ENCODE data around the gene KCNK18. TPM values are rescaled to one million over a fixed set of nuclear protein-coding genes. Genes with fewer than 3 reads are reported as not detected.

The KCNK18 gene
- total and polyA plus RNA-seq, 2 experiments from 2014 or later = not detected

DNA sequence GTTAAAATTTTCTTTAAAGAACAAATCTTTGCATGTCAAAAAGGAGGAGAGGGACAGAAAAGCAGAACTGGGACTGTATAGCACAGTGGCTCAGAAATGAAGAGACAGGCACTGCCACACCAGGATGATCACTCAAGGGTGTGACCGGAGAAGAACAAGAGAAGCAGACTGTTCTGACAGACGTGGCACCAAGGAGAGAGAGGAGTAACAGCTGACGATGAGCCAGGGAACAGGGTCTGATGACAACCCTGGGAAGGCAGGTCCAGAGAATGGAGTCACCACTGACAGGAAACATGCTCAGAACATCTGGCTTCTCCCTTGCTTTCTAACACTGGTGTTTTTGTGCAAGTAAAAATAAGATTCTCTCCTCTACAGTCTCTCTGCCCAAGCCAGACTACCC, 44.6 kb upstream of the KCNK18 start:
- Histone ChIP-seq H3K79me2 (replicated peaks; ENCODE audit: insufficient read depth) (no peaks in the 10 kb centered on the region), H2AFZ (no peak overlapping the region), H3F3A (replicated peaks; ENCODE audit: low read depth) (no peaks in the 10 kb centered on the region), H3K27me3 (ENCODE audit: insufficient read depth) (peaks cover 97% of the 10 kb centered on the region), H3K27ac (ENCODE audit: low read depth) (no peak overlapping the region), H3K36me3 (ENCODE audit: insufficient read depth) (no peaks in the 10 kb centered on the region), H4K20me1 (replicated peaks; ENCODE audit: insufficient read depth) (no peaks in the 10 kb centered on the region; the same call in 1 of the 2 replicates), H3K4me2 (no peak overlapping the region), H3K4me3 (no peak overlapping the region), H3K4me1 (ENCODE audit: insufficient read depth) (no peaks in the 10 kb centered on the region), H3K9me2 (ENCODE audit: insufficient read depth) (no peaks in the 10 kb centered on the region)
- TF ChIP-seq EZH2 (IDR thresholded peaks at IDR 0.05; ENCODE audit: low read depth, unreplicated experiment) = no peak
- TF ChIP-seq NANOG (IDR thresholded peaks at IDR 0.05; ENCODE audit: borderline replicate concordance) = no peak
- TF ChIP-seq, protein P1, sequence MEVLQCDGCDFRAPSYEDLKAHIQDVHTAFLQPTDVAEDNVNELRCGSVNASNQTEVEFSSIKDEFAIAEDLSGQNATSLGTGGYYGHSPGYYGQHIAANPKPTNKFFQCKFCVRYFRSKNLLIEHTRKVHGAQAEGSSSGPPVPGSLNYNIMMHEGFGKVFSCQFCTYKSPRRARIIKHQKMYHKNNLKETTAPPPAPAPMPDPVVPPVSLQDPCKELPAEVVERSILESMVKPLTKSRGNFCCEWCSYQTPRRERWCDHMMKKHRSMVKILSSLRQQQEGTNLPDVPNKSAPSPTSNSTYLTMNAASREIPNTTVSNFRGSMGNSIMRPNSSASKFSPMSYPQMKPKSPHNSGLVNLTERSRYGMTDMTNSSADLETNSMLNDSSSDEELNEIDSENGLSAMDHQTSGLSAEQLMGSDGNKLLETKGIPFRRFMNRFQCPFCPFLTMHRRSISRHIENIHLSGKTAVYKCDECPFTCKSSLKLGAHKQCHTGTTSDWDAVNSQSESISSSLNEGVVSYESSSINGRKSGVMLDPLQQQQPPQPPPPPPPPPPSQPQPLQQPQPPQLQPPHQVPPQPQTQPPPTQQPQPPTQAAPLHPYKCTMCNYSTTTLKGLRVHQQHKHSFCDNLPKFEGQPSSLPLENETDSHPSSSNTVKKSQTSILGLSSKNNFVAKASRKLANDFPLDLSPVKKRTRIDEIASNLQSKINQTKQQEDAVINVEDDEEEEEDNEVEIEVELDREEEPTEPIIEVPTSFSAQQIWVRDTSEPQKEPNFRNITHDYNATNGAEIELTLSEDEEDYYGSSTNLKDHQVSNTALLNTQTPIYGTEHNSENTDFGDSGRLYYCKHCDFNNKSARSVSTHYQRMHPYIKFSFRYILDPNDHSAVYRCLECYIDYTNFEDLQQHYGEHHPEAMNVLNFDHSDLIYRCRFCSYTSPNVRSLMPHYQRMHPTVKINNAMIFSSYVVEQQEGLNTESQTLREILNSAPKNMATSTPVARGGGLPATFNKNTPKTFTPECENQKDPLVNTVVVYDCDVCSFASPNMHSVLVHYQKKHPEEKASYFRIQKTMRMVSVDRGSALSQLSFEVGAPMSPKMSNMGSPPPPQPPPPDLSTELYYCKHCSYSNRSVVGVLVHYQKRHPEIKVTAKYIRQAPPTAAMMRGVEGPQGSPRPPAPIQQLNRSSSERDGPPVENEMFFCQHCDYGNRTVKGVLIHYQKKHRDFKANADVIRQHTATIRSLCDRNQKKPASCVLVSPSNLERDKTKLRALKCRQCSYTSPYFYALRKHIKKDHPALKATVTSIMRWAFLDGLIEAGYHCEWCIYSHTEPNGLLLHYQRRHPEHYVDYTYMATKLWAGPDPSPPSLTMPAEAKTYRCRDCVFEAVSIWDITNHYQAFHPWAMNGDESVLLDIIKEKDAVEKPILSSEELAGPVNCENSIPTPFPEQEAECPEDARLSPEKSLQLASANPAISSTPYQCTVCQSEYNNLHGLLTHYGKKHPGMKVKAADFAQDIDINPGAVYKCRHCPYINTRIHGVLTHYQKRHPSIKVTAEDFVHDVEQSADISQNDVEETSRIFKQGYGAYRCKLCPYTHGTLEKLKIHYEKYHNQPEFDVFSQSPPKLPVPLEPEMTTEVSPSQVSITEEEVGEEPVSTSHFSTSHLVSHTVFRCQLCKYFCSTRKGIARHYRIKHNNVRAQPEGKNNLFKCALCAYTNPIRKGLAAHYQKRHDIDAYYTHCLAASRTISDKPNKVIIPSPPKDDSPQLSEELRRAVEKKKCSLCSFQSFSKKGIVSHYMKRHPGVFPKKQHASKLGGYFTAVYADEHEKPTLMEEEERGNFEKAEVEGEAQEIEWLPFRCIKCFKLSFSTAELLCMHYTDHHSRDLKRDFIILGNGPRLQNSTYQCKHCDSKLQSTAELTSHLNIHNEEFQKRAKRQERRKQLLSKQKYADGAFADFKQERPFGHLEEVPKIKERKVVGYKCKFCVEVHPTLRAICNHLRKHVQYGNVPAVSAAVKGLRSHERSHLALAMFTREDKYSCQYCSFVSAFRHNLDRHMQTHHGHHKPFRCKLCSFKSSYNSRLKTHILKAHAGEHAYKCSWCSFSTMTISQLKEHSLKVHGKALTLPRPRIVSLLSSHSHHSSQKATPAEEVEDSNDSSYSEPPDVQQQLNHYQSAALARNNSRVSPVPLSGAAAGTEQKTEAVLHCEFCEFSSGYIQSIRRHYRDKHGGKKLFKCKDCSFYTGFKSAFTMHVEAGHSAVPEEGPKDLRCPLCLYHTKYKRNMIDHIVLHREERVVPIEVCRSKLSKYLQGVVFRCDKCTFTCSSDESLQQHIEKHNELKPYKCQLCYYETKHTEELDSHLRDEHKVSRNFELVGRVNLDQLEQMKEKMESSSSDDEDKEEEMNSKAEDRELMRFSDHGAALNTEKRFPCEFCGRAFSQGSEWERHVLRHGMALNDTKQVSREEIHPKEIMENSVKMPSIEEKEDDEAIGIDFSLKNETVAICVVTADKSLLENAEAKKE (CRISPR knock-in tag; IDR thresholded peaks at IDR 0.05) = no peak
- no peak for TF ChIP-seq CREB1 (CRISPR knock-in tag; IDR thresholded peaks at IDR 0.05; ENCODE audit: low read depth)
- no peak for TF ChIP-seq ZNF331 (CRISPR knock-in tag; IDR thresholded peaks at IDR 0.05; ENCODE audit: low read depth)
- Mint-ChIP-seq H3K27ac (no peak overlapping the region), H3K36me3 (ENCODE audit: low read depth) (no peaks in the 10 kb centered on the region), H3K27me3 (ENCODE audit: insufficient read depth, low read depth, poor library complexity) (peaks cover 93% of the 10 kb centered on the region), H3K4me3 (no peak overlapping the region), H3K9me3 (no peaks in the 10 kb centered on the region; the same call in 1 of the 3 replicates), H3K4me1 (peaks cover 2% of the 10 kb centered on the region; the same call in 1 of the 3 replicates)
- no peak for DNase-seq (ENCODE audit: low spot score)
- no peak for ATAC-seq

DNA sequence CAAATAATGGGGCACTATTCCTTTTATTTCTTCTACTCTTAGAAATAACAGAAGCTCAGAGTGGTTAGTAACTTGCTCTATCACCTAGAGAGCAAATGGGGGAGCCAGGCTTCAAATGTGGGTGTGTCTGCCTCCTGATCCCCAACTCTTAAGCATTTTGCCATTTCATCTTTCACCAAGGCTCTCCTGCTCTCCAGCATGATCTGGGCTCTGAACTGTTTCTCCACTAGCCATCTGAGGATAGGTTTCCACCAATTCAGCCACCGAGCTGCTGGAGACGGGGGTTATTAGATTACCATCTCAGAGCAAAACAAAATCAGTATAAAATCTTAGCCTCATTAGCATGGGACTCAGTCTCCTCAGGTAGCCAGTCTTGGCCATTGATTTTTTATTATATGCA, 39.0 kb upstream of the KCNK18 start:
- ATAC-seq (no peak), DNase-seq (ENCODE audit: low spot score) (no peak)
- no peaks in the 10 kb centered on the region for H3K36me3 ChIP-seq (ENCODE audit: insufficient read depth)
- H3K4me3 ChIP-seq = no peak overlapping the region
- H3K9me2 ChIP-seq (ENCODE audit: insufficient read depth) = no peaks in the 10 kb centered on the region
- Mint-ChIP-seq H3K4me1 (peaks cover 43% of the 10 kb centered on the region), H3K36me3 (ENCODE audit: low read depth) (no peaks in the 10 kb centered on the region), H3K4me3 (no peak overlapping the region), H3K9me3 (no peaks in the 10 kb centered on the region; the same call in 2 of the 3 replicates), H3K27me3 (ENCODE audit: insufficient read depth, low read depth, poor library complexity) (peaks cover 96% of the 10 kb centered on the region), H3K27ac (no peak overlapping the region)
- H3K27ac ChIP-seq (ENCODE audit: low read depth) = no peak overlapping the region
- no peaks in the 10 kb centered on the region for H3K79me2 ChIP-seq (replicated peaks; ENCODE audit: insufficient read depth)
- H3K4me2 ChIP-seq = peak overlapping the region; percentile 37
- peaks cover 40% of the 10 kb centered on the region for H3K4me1 ChIP-seq (ENCODE audit: insufficient read depth)
- no peak overlapping the region for H2AFZ ChIP-seq
- no peaks in the 10 kb centered on the region for H3F3A ChIP-seq (replicated peaks; ENCODE audit: low read depth)
- H4K20me1 ChIP-seq (replicated peaks; ENCODE audit: insufficient read depth) = no peaks in the 10 kb centered on the region; the same call in 1 of the 2 replicates
- H3K27me3 ChIP-seq (ENCODE audit: insufficient read depth) = peaks cover 96% of the 10 kb centered on the region
- no peak for TF ChIP-seq EZH2 (IDR thresholded peaks at IDR 0.05; ENCODE audit: low read depth, unreplicated experiment)
- no peak for TF ChIP-seq JUNB (IDR thresholded peaks at IDR 0.05; ENCODE audit: unreplicated experiment)
- TF ChIP-seq CREB1 (CRISPR knock-in tag; IDR thresholded peaks at IDR 0.05; ENCODE audit: low read depth) = no peak
- TF ChIP-seq, protein P2, sequence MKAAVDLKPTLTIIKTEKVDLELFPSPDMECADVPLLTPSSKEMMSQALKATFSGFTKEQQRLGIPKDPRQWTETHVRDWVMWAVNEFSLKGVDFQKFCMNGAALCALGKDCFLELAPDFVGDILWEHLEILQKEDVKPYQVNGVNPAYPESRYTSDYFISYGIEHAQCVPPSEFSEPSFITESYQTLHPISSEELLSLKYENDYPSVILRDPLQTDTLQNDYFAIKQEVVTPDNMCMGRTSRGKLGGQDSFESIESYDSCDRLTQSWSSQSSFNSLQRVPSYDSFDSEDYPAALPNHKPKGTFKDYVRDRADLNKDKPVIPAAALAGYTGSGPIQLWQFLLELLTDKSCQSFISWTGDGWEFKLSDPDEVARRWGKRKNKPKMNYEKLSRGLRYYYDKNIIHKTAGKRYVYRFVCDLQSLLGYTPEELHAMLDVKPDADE (IDR thresholded peaks at IDR 0.05) = no peak
- TF ChIP-seq ZNF331 (CRISPR knock-in tag; IDR thresholded peaks at IDR 0.05; ENCODE audit: low read depth) = no peak
- no peak for TF ChIP-seq NANOG (IDR thresholded peaks at IDR 0.05; ENCODE audit: borderline replicate concordance)
- TF ChIP-seq STAT1 (IDR thresholded peaks at IDR 0.05; ENCODE audit: unreplicated experiment) = no peak
- TF ChIP-seq, protein P3, sequence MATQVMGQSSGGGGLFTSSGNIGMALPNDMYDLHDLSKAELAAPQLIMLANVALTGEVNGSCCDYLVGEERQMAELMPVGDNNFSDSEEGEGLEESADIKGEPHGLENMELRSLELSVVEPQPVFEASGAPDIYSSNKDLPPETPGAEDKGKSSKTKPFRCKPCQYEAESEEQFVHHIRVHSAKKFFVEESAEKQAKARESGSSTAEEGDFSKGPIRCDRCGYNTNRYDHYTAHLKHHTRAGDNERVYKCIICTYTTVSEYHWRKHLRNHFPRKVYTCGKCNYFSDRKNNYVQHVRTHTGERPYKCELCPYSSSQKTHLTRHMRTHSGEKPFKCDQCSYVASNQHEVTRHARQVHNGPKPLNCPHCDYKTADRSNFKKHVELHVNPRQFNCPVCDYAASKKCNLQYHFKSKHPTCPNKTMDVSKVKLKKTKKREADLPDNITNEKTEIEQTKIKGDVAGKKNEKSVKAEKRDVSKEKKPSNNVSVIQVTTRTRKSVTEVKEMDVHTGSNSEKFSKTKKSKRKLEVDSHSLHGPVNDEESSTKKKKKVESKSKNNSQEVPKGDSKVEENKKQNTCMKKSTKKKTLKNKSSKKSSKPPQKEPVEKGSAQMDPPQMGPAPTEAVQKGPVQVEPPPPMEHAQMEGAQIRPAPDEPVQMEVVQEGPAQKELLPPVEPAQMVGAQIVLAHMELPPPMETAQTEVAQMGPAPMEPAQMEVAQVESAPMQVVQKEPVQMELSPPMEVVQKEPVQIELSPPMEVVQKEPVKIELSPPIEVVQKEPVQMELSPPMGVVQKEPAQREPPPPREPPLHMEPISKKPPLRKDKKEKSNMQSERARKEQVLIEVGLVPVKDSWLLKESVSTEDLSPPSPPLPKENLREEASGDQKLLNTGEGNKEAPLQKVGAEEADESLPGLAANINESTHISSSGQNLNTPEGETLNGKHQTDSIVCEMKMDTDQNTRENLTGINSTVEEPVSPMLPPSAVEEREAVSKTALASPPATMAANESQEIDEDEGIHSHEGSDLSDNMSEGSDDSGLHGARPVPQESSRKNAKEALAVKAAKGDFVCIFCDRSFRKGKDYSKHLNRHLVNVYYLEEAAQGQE (IDR thresholded peaks at IDR 0.05; ENCODE audit: unreplicated experiment) = no peak
